NCI-H187 (cell line): Measurements from ENCODE around the gene TWIST2.

Experiments used
- DNase-seq, 2 experiments: peaks; one replicate each; lab custom pipeline; 2025; lab: John Stamatoyannopoulos, UW

The TWIST2 gene

DNA sequence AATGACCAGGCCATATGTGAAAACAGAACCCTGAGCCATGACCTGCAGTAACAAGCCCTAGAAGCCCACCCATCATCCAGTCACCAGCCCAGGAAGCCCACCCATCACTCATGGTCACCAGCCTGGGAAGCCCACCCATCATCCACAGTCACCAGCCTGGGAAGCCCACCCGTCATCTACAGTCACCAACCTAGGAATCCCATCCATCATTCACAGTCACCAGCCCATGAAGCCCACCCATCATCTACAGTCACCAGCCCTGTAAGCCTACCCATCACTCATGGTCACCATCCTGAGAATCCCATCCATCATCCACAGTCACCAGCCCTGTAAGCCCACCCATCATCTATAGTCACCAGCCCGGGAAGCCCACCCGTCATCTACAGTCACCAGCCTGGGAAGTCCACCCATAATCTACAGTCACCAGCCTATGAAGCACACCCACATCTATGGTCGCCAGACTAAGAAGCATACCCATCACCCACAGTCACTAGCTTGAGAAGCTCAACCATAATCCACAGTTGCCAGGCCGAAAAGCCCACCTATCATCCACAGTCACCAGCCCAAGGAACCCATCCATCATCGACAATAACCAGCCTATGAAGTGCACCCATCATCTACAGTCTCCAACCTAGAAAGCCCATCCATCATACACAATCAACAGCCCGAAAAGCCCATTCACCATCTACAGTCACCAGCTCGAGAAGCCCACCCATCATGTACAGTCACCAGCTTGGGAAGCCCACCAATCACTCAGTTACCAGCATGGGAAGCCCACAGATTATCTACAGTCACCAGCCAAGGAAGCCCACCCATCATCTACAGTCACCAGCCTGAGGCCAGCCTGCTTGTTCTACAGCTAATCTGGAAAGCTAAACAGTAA is 91.9 kb downstream of the TWIST2 start:
- no peak for DNase-seq

DNA sequence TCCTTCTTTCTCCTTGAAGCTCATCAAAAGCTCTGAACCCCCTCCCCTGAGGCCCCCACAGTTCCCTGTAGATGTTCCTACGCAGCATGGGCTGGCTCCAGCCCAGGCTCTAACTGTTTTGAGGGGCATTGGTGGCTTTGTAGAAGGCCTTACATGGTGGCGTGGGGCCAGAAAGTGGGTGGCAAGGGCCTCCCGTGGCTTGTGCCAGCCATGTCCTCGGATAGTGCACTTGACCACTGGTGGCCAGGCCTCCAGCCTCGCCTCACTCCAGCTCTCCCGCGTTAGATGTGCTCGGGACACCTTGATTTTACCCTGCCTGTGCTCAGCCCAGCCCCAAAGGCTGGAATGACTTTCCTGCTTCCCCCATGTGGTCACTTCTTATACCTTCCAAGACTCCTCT is 92.9 kb downstream of the TWIST2 start:
- DNase-seq, result no peak

DNA sequence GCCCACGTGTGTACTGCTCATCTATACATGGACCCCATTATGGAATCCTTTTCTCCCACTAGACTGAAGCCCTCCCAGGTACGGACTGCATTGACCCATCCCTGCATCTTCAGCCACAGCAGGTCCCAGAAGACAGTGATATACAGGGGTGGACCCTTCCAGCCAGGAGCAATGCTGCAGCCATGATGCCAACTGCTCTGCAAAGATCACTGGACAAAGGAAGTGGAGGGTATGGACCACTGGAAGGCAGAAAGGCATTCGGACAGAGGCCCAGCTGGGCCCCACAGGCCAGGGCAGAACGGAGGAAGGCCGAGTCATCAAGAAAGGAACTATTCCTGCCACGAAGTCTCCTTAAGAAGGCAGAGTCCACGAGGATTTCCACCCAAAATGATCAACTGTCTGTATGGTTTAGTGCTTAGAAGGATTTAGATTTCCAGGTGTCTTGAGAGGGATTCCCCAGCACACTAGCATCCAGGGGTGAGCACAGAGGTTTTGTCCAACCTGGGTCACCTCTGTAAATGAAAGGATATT is 93.4 kb downstream of the TWIST2 start:
- DNase-seq, result no peak

DNA sequence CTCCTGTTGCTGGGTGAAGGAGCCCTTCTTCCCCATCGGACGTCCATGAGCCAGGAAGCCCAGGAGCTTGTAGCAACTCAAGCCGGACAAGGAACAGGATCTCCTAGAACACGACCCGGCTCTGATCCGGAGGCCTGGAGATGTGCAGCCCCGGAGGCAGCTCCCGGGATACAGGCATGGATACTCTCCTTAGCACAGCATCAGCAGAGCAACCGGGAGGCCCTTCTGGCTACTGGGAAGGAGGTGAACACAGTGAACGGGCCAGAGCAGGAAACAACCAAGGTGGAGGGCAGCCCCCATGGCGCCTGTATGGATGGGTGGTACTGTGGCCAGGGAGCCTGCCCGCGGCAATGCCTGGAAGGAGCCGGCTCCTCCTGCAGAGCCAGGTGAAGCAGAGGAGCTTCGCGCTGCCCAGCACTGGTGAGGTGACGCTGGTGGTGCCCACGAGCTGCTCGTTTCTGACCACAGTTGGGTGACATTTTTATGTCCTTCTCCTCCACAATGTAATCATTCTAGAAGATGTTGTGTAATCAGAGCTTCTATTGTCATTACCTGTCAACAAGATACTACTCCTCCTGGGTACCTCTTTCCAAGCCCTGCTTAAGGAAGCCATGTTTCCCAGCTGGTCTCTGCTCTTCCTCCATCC is 94.3 kb downstream of the TWIST2 start:
- no peak for DNase-seq

DNA sequence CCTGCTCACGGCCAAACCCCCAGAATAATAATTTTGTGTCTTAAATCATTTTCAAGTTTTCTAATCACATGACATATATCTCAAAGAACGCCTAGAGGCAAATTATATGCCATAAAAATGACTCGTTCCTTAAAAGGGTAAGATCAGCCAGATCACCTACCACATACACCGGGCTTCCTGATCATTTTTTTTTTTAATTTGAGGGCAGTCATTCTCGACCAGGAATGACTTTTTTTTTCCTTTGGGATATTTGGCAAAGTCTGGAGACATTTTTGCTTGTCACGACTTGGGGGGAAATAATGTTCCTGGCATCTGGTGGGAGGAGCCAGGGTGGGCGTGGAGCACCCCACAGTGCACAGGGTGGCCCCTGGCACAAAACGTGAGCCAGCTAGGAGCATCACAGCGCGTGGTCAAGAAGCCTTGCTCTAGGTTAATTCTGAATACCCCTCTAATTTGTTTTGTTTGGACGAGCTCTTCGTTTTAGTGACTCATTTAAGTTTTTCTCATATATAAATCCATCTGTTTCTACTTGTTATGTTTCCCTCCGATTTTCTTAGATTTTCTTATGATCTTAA is 94.9 kb downstream of the TWIST2 start:
- no peak for DNase-seq

DNA sequence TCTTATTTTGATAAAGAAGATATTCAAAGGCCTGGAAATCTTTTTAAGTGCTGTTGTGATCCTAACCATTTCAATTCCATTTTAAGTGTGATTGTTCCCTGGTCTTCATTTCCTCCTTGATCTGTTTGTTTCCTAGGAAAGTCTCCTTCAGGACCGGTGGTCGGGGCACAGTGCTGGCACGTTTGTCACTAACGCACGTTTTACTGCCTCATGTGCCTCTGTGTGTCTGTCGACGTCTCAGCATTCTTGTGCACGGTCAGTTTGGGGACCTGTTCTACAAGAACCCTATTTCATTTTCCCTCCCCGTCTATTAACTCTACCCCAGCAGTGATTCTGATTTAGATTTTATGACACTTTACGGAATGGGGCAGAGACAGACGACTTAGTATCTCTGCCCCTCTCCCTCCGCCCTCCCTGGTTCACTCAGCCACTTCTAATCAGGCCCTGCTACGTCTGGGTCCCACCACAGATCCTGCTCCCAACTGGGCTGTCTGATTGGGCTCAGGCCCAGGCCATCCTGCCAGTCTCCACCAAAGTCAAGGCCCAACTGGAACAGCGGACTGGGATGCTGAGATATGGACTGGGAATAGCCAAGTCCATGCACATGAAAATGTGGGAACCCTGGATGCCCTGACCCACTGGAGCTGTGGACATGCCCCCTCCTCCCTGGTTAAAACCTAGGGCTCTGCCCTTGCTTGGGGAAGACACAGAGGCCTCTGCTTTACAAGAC is 95.6 kb downstream of the TWIST2 start:
- no peak for DNase-seq

DNA sequence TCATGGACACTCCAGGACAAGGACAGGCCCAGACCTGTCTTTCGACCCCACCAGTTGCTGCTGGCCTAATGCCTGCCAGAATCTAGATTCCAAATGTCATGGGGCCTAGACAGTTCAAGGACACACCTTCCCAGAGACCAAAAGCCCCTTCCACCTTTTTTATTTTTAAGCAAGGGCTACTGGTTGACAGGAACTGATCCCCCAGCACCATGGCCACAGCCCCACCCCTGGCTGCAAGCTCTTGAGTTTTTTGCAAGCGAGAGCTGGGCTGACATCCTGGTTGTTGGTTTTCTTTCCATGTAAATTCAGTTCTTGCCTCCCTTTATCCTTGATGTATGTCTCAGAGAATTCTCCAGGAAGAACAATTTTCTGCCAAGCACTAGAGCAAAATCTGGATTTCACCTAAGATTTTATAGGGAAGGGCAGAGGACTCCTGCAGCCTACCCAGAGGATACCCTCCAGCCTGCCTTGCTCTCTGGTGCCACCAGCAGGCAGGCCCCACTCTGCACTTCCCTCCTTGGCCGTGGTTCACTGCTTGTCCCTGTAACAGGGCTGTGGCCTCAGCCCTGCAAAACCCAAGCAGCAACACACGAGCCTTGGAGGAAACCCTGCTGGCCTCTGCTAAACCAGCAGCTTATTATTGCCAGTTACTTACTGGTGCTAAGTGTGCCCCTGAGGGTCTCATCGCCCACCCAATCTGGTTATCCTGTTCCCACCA is 97.7 kb downstream of the TWIST2 start:
- no peak for DNase-seq

DNA sequence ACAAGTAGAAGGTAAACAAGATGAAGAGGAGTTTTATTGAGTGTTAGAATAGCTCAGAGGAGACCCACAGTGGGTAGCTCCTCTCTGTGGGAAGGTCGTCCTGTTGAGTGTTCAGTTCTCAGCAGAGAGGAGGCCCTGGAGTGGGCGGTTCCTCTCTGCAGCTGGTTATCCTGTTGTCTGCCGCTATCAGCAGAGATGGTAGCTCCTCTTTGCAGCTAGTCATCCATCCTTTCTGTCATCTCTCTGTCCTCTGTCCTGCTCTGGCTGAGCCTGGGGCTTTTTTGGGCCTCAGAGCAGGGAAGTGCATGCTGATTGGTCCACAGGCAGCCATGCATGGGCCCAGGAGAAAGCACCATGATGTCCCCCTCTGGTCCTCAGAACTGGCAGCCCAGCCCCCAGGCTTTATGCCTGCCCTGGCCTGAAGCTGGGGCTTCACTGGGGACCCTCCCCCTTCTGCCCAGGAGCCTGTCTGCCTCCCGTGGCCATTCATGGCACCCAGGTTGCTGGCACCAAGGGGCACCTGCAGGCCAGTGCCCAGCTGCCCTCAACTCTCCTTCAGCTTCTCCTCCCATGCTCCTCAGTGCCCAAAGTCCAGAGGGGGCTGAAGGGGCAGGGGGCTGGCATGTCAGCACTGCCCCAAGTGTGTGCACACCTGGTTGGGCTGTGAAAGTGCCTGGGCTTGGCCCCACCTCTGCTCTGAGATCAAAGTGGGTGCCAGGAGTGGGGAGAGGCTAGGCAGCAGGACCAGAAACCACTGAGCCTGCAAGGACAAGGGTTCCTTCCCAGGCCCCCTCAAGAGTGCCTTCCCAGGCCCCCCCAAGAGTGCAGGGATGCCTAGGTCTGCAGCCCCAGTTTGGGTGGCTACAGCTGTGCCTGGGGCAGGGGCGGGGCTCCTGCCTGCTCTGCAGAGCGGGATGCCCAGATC is 98.7 kb downstream of the TWIST2 start:
- DNase-seq, result no peak

DNA sequence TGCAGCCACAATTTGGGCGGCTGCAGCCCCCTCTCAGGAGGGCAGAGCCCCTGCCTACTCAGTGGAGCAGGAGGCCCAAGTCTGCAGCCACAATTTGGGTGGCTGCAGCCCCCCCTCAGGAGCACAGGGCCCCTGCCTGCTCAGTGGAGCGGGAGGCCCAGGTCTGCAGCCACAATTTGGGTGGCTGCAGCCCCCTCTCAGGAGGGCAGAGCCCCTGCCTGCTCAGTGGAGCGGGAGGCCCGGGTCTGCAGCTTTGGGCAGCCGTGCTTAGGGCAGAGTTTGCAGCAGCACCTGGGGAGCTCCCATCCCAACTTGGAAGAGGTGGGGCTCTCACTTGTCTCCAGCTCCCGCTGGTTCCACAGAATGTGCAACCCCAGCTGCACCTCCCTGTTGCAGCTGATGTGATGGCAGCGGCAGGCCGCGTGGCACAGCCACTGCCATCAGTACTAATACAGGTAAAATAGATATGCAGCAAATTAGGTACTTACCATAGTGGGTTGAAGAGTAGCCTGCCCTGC is 99.4 kb downstream of the TWIST2 start:
- no peak for DNase-seq

DNA sequence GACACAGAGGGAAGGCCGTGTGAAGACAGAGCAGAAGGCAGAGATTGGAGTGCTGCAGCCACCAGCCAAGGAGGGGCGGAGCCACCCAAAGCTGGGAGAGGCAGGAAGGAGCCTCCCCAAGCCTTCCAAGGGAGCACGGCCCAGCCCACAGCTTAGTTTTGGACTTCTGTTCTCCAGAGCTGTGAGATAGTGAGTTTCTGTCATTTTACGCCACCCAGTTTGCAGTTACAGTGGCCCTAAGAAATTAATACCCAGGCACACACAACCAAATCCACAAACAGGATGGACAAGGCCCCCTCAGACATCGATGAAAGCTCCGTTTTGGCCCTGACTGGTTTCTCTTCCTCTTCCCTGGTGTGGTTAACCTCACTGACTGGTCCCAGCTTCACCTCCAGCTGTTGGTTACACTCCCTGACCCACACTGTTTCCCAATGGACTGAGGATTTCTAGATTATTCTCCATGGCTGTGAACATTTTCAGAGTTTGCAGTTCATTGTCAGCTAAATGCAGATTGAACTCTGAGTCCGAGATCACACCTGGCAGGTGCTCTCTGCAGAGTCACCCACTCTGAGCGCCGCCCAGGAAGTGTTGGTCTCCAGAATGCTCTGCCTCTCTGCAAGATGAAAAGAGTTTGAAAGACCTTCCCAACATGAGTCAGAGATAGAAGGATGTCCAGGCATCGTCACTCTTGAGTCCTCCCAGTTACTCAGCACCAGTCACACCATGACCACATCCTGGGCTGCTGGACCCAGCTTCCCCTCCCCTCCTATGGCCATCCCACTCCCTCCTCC is 100.2 kb downstream of the TWIST2 start:
- no peak for DNase-seq

DNA sequence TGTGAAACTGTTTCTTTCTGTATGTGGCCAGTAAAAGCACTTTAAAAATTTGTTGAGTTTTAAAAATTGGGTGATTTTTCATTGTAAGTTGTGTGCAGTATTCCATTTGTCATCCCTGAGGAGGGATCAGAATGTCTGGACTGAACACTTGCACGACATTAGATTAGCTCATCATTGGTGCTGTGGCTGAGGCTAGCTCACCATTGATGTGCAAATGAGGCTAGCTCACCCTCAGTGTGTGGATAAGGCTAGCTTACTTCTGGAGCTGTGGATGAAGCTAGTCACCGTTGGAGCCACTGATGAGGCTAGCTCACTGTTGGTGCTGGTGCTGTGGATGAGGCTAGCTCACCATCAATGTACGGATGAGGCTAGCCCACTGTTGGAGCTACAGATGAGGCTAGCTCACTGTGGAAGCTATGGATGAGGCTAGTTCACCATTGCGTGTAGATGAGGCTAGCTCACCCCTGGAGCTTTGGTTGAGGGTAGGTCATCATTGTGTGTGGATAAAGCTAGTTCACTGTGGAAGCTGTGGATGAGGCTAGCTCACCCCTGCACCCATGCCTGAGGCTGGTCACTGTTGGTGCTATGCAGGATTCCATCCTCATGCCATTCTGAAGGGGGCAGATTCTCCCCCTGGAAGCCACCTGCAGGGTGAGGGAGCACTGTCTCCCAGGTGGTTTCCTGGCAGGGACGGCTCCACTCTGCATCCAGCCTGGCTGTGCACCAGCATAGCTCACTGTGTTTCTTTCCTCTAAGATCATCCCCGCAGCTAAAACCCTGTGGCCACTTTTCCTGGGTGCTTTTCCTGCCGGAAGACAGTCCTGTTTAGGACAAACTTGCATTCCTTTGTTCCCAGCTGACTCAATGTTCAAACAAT is 101.1 kb downstream of the TWIST2 start:
- DNase-seq, result no peak

DNA sequence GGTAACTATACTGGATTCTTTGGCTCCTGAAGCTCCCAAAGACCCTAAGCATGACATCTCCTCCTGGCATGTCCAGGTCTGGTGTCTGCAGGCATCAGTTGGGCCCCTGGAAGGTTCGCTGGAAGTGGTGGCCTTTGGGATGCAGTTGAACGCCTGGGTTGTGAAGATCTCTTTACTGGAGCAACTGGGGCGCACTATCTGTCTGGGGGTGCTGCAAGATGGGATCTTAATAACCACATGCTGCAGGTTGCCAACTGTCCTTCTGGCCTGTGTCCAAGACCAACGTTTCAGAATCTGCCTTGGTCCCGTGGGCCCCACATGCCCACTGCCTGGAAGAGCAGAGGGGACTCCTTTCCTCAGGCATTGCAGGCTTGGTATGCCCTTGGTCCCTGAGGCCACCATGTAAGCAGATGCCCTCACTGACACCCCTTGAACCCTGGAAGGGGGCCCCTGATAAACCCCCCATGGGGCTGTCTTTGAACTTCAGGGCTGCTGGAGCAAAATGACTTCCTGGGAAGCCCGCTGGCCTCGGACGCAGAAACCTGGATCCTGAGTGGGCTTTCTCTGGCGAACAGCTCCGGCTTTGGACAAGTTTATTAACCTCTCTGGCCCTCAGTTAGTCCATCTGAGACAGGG is 101.9 kb downstream of the TWIST2 start:
- DNase-seq, result no peak

DNA sequence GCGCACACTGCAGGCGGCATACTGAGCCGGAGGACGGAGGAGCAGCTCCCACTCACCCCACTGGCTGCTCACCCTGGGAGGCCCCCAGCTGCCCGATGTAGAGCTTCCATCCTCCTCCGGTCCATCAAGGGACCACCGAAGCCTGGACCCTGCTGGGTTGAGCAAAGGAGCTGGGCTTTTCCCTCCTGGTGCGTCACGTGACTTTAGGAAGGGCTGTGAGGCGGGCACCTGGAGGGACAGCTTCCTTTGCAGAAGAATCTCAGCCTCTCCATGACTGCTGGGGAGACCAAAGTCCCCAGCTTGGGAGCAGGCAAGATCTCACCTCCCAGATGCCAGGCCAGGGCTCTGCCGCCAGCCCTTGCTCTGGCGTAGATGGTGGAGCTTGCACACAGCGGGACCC is 102.7 kb downstream of the TWIST2 start:
- DNase-seq, result no peak

DNA sequence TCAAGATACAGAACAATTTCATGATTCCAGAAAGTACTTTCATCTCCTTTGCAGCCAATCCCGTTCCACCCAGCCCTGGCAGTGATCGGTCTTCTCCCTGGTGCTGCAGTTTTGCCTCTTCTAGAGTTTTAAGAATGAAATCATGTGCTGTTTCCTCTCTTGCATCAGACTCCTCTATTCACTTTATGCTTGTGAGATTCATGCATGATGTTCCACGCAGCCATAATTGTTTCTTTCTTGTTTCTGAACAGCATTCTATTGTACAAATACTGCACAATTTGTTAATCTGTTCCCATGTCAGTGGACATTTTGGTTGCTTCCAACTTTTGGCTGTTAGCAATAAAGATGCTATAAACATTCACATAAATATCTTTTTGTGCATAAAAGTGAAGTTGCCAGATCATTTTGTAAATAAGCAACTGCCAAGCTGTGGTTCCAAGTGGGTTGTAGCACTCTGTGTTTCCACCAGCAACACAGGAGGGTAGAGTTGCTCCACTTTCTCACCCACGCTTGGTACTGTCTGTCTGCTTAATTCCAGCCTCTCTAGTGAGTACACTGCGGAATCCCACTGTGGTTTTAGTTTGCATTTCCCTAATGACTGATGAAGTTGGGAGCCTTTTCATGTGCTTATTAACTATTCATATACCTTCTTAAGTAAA is 104.5 kb downstream of the TWIST2 start:
- DNase-seq, result no peak

DNA sequence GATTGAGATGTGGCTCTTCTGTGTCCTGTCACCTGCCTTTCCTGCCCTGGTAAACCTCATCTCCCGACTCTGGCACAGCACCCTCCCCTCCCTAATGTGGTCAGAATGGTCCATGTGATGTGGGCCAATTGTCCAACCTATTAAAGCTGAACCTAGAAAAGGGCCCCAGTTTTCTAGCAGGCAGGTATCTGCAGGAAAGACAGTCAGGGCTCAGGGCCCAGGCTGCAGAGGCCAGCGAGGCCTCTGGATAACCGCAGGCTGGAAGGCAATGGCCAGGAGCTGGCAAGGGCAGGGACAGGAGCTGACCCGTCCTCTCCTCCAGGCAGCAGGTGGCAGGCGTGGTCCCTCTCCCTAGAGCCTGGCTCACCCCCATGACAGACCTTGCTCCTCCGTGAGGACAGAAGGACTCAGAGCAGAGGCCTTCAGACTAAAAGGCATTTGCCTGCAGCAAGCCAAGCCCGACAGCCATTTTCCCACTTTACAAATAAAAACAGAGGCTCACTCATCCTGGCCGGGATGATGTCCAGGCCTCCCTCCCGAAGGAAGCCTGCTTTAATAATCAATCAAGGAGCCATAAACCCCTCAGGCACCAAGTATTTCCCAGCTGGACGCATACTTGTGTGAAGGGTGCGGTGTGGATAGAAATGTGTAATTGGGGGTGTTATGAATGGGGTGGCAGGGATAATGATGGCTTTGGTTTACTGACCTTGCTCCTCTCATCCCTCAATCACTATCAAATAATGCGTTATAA is 107.1 kb downstream of the TWIST2 start:
- DNase-seq, result no peak

DNA sequence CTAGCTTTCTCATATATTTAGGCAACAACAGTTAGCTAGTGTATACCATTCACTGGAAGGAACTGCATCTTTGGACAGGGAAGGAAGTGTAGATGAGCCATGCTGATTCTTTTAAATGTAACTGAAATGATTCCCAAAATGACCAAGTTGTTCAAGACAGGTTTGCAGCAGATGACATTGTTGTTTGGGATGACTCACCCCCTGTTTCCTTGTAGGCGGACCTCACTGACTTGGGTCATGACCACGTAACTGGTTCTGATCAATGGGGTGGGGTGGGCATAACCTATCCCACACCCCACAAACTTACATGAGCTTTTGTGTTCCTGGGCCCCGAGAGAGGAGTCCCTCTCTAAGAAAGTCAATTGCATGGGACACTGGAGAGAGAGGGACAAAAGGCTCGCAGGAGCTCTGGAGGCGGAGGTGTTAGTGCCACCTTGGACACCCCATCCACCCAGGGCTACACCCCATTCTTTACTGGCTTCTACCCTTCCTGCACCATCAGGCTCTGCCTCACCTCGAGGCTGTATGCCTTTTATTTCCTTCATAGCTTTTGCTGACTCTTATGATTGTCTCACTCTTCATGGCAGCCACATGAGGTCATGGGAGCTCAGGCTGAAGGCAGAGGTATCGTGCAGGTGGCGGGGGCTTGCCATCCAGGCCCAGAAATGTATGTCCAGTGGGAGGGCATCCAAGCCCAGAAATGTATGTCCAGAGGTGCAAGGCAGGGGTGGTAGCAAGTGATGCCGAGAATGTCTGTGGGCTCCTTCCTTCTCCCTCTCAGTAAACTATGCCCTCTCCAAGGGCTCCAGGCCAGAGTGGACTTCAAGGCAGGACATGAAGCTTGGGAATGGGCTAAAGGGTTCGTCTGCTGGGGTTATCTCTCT is 108.0 kb downstream of the TWIST2 start:
- no peak for DNase-seq
